ENCODE data around the gene MAGEB17. TPM values are rescaled to one million over a fixed set of nuclear protein-coding genes. Genes with fewer than 3 reads are reported as not detected.

MAGEB17 gene
- total RNA-seq, 1 donor from 2014 or later: not detected

DNA sequence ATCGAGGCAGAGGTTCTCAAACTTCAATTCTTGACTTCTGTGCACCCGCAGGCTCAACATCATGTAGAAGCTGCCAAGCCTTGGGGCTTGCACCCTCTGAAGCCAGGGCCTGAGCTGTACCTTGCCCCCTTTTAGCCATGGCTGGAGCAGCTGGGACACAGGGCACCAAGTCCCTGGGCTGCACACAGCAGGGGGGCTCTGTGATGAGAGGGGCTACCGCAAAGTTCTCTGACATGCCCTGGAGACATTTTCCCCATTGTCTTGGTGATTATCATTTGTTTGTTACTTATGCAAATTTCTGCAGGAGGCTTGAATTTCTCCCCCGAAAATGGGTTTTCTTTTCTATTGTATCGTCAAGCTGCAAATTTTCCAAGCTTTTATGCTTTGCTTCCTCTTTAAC, 4.9 kb upstream of the MAGEB17 start:
- Histone ChIP-seq H3K4me3 (ENCODE audit: low read depth, low read length) (no peak overlapping the region), H3K36me3 (ENCODE audit: control insufficient read depth, insufficient read depth, low read length) (no peaks in the 10 kb centered on the region), H3K27me3 (ENCODE audit: control insufficient read depth, insufficient read depth, low read length) (no peaks in the 10 kb centered on the region)
- DNase-seq (ENCODE audit: low read depth): no peak
- TF ChIP-seq CTCF (IDR thresholded peaks at IDR 0.05; ENCODE audit: insufficient read depth, low read length, poor library complexity, severe bottlenecking): no peak

DNA sequence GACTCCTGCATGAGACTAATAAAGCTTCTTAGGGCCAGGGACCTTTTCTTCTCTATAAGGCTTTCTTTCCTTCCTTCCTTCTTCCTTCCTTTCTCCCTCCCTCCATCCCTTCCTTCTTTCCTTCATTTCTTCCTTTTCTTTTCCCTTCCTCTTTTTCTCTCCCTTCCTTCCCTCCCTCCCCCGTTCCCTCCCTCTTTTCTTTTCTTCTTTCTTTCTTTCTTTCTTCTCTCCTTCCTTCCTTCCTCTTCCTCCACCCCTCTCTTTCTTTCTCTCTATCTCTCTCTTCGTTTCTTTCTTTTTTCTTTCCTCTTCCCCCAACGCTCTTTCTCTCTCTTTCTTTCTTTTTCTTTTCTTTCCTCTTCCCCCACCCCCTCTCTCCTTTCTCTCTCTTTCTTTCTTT, 2.5 kb upstream of the MAGEB17 start:
- H3K36me3 ChIP-seq (ENCODE audit: control insufficient read depth, insufficient read depth, low read length): no peaks in the 10 kb centered on the region
- H3K4me3 ChIP-seq (ENCODE audit: low read depth, low read length): no peak overlapping the region
- H3K27me3 ChIP-seq (ENCODE audit: control insufficient read depth, insufficient read depth, low read length): no peaks in the 10 kb centered on the region
- DNase-seq (ENCODE audit: low read depth): no peak
- TF ChIP-seq CTCF (IDR thresholded peaks at IDR 0.05; ENCODE audit: insufficient read depth, low read length, poor library complexity, severe bottlenecking): no peak

DNA sequence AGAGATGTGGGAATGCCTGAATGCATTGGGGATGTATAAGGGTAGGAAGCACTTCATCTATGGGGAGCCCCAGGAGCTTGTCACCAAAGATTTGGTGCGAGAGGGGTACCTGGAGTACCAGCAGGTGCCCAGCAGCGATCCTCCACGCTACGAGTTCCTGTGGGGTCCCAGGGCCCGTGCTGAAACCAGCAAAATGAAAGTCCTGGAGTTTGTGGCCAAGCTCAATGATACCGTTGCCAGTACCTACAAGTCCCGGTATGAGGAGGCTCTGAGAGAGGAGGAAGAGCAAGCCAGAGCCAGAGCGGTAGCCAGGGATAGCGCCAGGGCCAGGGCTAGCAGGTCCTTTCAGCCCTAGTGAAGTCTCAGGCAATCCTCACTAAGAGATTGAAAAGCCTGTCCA, 3.8 kb downstream of the MAGEB17 start:
- no peak overlapping the region for H3K4me3 ChIP-seq (ENCODE audit: low read depth, low read length)
- no peaks in the 10 kb centered on the region for H3K36me3 ChIP-seq (ENCODE audit: control insufficient read depth, insufficient read depth, low read length)
- H3K27me3 ChIP-seq (ENCODE audit: control insufficient read depth, insufficient read depth, low read length): no peaks in the 10 kb centered on the region
- TF ChIP-seq CTCF (IDR thresholded peaks at IDR 0.05; ENCODE audit: insufficient read depth, low read length, poor library complexity, severe bottlenecking): no peak
- DNase-seq (ENCODE audit: low read depth): no peak

- Histone ChIP-seq H3K27me3 (ENCODE audit: control insufficient read depth, insufficient read depth, low read length) (no peaks in the 10 kb centered on the region), H3K4me3 (ENCODE audit: low read depth, low read length) (no peak overlapping the region), H3K36me3 (ENCODE audit: control insufficient read depth, insufficient read depth, low read length) (no peaks in the 10 kb centered on the region)
- DNase-seq (ENCODE audit: low read depth): no peak
- TF ChIP-seq CTCF (IDR thresholded peaks at IDR 0.05; ENCODE audit: insufficient read depth, low read length, poor library complexity, severe bottlenecking): no peak
Observed at GRCh38 chrX:16171944-16172343, 4.7 kb downstream of the MAGEB17 start.

DNA sequence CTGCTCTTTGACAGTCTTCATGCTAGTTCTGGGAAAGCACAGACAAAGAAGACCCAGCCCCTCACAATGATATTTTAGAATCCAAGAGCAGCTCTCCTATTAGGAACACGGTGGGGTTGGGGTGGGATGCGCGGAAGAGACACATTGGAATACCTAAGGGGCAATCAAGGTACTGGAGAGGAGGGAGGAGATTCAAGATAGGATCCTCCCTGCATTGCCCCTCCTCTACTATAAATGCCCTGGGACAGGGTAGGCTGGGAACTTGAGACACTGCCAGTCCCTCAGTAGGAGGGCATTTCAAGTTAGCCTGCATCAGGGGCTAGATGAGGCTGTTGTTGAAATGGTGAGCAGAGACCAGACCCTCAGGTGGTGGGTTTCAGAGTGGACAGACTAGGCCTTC, 5.1 kb downstream of the MAGEB17 start:
- TF ChIP-seq CTCF (IDR thresholded peaks at IDR 0.05; ENCODE audit: insufficient read depth, low read length, poor library complexity, severe bottlenecking): no peak
- H3K27me3 ChIP-seq (ENCODE audit: control insufficient read depth, insufficient read depth, low read length): no peaks in the 10 kb centered on the region
- H3K4me3 ChIP-seq (ENCODE audit: low read depth, low read length): no peak overlapping the region
- no peaks in the 10 kb centered on the region for H3K36me3 ChIP-seq (ENCODE audit: control insufficient read depth, insufficient read depth, low read length)
- no peak for DNase-seq (ENCODE audit: low read depth)

DNA sequence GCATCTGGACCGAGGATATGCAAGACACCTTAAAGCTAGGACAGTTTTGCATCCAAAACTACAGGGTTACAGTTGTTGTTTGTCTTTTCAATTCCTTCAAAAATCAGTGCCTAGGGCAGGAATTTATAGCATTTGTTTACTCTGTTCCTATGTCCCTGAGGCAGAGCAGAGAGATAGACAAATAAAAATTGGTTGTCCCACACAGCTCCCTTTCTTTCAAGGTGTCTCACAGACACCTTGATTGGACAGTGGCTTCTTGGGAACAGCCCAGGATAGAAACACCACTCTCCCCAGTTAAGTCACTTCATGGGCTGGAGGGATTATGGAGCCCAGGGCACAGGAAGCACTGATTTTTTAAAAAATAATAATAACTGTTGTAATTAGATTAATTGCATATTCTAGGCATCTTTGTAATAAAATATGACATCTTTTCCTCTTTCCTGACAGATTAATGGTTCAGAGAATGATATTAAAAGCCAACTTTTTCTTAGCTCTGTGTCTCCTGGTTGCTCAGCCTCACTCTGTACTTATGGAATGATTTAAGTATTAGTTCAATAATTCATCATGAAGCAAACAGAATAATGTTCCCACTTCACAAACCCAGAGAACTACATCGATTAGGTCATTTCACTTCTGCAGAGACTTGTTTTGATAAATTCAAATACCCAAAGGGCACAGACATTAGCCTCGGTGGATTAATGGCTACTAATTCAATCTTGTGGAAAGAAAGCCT, 8.2 kb downstream of the MAGEB17 start:
- no peaks in the 10 kb centered on the region for H3K27me3 ChIP-seq (ENCODE audit: control insufficient read depth, insufficient read depth, low read length)
- TF ChIP-seq CTCF (IDR thresholded peaks at IDR 0.05; ENCODE audit: insufficient read depth, low read length, poor library complexity, severe bottlenecking): no peak
- H3K36me3 ChIP-seq (ENCODE audit: control insufficient read depth, insufficient read depth, low read length): no peaks in the 10 kb centered on the region
- no peak for DNase-seq (ENCODE audit: low read depth)
- H3K4me3 ChIP-seq (ENCODE audit: low read depth, low read length): no peak overlapping the region
